ENCODE data around the gene SMAD7.

SMAD7 gene

GRCh38 chr18:48946329-48946835 lies 4.4 kb downstream of the SMAD7 start:
- no peak for DNase-seq (ENCODE audit: extremely low spot score)
- CTCF ChIA-PET, result no interaction called here
- TF ChIP-seq FOXM1 (IDR thresholded peaks at IDR 0.05; ENCODE audit: borderline replicate concordance) (no peak), SUZ12 (IDR thresholded peaks at IDR 0.05) (no peak), PKNOX1 (IDR thresholded peaks at IDR 0.05) (peak; percentile 59), BHLHE40 (IDR thresholded peaks at IDR 0.05; ENCODE audit: borderline replicate concordance) (no peak), HDGF (IDR thresholded peaks at IDR 0.05; ENCODE audit: borderline replicate concordance) (no peak)
- POLR2A ChIA-PET, result interaction anchor here (0.8 kb wide), 1 partner anchor 51 kb away, joined by 3 read pairs; no protein-coding TSS in a partner anchor

GRCh38 chr18:48945953-48946217 lies 4.9 kb downstream of the SMAD7 start:
- no peak for DNase-seq (ENCODE audit: extremely low spot score)
- CTCF ChIA-PET, result no interaction called here
- TF ChIP-seq LEF1 (IDR thresholded peaks at IDR 0.05; ENCODE audit: borderline replicate concordance) (no peak), ZNF384 (IDR thresholded peaks at IDR 0.05) (no peak), FOXM1 (IDR thresholded peaks at IDR 0.05; ENCODE audit: borderline replicate concordance) (no peak), BHLHE40 (IDR thresholded peaks at IDR 0.05; ENCODE audit: borderline replicate concordance) (no peak), TARDBP (IDR thresholded peaks at IDR 0.05) (no peak), L3MBTL2 (conservative IDR thresholded peaks at IDR 0.05) (no peak), SP1 (IDR thresholded peaks at IDR 0.05) (no peak), ARNT (IDR thresholded peaks at IDR 0.05) (no peak), NFRKB (IDR thresholded peaks at IDR 0.05) (no peak), SUZ12 (IDR thresholded peaks at IDR 0.05) (no peak), FOXA1 (IDR thresholded peaks at IDR 0.05) (no peak), ELF4 (IDR thresholded peaks at IDR 0.05) (no peak)
- POLR2A ChIA-PET, result interaction anchor here (0.8 to 1.7 kb wide), 2 partner anchors 11 to 52 kb away, joined by 3 to 5 read pairs; no protein-coding TSS in a partner anchor

GRCh38 chr18:48944634-48945033 lies 6.1 kb downstream of the SMAD7 start:
- no peak for DNase-seq (ENCODE audit: extremely low spot score)

GRCh38 chr18:48943736-48944527 lies 6.8 kb downstream of the SMAD7 start:
- CTCF ChIA-PET, result interaction anchor here (1.0 kb wide), 1 partner anchor 98 kb away, joined by 3 read pairs; no protein-coding TSS in a partner anchor
- TF ChIP-seq BHLHE40 (IDR thresholded peaks at IDR 0.05; ENCODE audit: borderline replicate concordance), result no peak
- TF ChIP-seq TARDBP (IDR thresholded peaks at IDR 0.05), result no peak
- TF ChIP-seq L3MBTL2 (conservative IDR thresholded peaks at IDR 0.05), result no peak
- no peak for TF ChIP-seq LEF1 (IDR thresholded peaks at IDR 0.05; ENCODE audit: borderline replicate concordance)
- TF ChIP-seq HDGF (IDR thresholded peaks at IDR 0.05; ENCODE audit: borderline replicate concordance), result no peak
- no peak for TF ChIP-seq ZNF384 (IDR thresholded peaks at IDR 0.05)
- TF ChIP-seq ARNT (IDR thresholded peaks at IDR 0.05), result no peak
- no peak for TF ChIP-seq SUZ12 (IDR thresholded peaks at IDR 0.05)
- no peak for TF ChIP-seq FOXM1 (IDR thresholded peaks at IDR 0.05; ENCODE audit: borderline replicate concordance)
- no peak for TF ChIP-seq NFRKB (IDR thresholded peaks at IDR 0.05)
- no peak for TF ChIP-seq FOXA1 (IDR thresholded peaks at IDR 0.05)
- TF ChIP-seq PKNOX1 (IDR thresholded peaks at IDR 0.05), result no peak
- TF ChIP-seq ELF4 (IDR thresholded peaks at IDR 0.05), result no peak
- no peak for TF ChIP-seq SP1 (IDR thresholded peaks at IDR 0.05)
- TF ChIP-seq FOXK2 (IDR thresholded peaks at IDR 0.05), result no peak
- TF ChIP-seq CTBP1 (IDR thresholded peaks at IDR 0.05; ENCODE audit: borderline replicate concordance), result no peak
- DNase-seq (ENCODE audit: extremely low spot score), result no peak
- POLR2A ChIA-PET, result interaction anchor here (1.2 to 1.7 kb wide), 2 partner anchors 9 to 54 kb away, joined by 5 to 7 read pairs; no protein-coding TSS in a partner anchor

More at GRCh38 chr18:48944634-48945033, 6.1 kb downstream of the SMAD7 start:
- ChIA-PET POLR2A (interaction anchor here (1.2 to 1.7 kb wide), 2 partner anchors 10 to 53 kb away, joined by 5 to 7 read pairs; no protein-coding TSS in a partner anchor), CTCF (interaction anchor here (1.0 kb wide), 1 partner anchor 98 kb away, joined by 3 read pairs; no protein-coding TSS in a partner anchor)
- TF ChIP-seq PKNOX1 (IDR thresholded peaks at IDR 0.05) (no peak), ELF4 (IDR thresholded peaks at IDR 0.05) (no peak), HDGF (IDR thresholded peaks at IDR 0.05; ENCODE audit: borderline replicate concordance) (no peak), BHLHE40 (IDR thresholded peaks at IDR 0.05; ENCODE audit: borderline replicate concordance) (no peak), CTBP1 (IDR thresholded peaks at IDR 0.05; ENCODE audit: borderline replicate concordance) (no peak), FOXK2 (IDR thresholded peaks at IDR 0.05) (no peak), SUZ12 (IDR thresholded peaks at IDR 0.05) (no peak), LEF1 (IDR thresholded peaks at IDR 0.05; ENCODE audit: borderline replicate concordance) (no peak), SP1 (IDR thresholded peaks at IDR 0.05) (no peak), ARNT (IDR thresholded peaks at IDR 0.05) (no peak), TARDBP (IDR thresholded peaks at IDR 0.05) (no peak), ZNF384 (IDR thresholded peaks at IDR 0.05) (no peak), NFRKB (IDR thresholded peaks at IDR 0.05) (no peak), FOXA1 (IDR thresholded peaks at IDR 0.05) (no peak), L3MBTL2 (conservative IDR thresholded peaks at IDR 0.05) (no peak), FOXM1 (IDR thresholded peaks at IDR 0.05; ENCODE audit: borderline replicate concordance) (no peak)

GRCh38 chr18:48943333-48943732 lies 7.4 kb downstream of the SMAD7 start:
- TF ChIP-seq CTBP1 (IDR thresholded peaks at IDR 0.05; ENCODE audit: borderline replicate concordance), result no peak
- no peak for TF ChIP-seq FOXA1 (IDR thresholded peaks at IDR 0.05)
- no peak for TF ChIP-seq ELF4 (IDR thresholded peaks at IDR 0.05)
- no peak for TF ChIP-seq ZNF384 (IDR thresholded peaks at IDR 0.05)
- TF ChIP-seq PKNOX1 (IDR thresholded peaks at IDR 0.05), result no peak
- TF ChIP-seq NFRKB (IDR thresholded peaks at IDR 0.05), result no peak
- no peak for TF ChIP-seq LEF1 (IDR thresholded peaks at IDR 0.05; ENCODE audit: borderline replicate concordance)
- TF ChIP-seq SUZ12 (IDR thresholded peaks at IDR 0.05), result no peak
- TF ChIP-seq L3MBTL2 (conservative IDR thresholded peaks at IDR 0.05), result no peak
- TF ChIP-seq SP1 (IDR thresholded peaks at IDR 0.05), result no peak
- no peak for TF ChIP-seq HDGF (IDR thresholded peaks at IDR 0.05; ENCODE audit: borderline replicate concordance)
- TF ChIP-seq FOXM1 (IDR thresholded peaks at IDR 0.05; ENCODE audit: borderline replicate concordance), result no peak
- no peak for DNase-seq (ENCODE audit: extremely low spot score)
- POLR2A ChIA-PET, result no interaction called here
- CTCF ChIA-PET, result no interaction called here
